ENCODE results near the gene MYRIP. TPM values are rescaled to one million over a fixed set of nuclear protein-coding genes. Genes with fewer than 3 reads are reported as not detected.

Gene MYRIP
- total RNA-seq, 3 donors from 2014 or later (not counting 1 experiment from before 2014, with no cell fraction given): not detected

DNA sequence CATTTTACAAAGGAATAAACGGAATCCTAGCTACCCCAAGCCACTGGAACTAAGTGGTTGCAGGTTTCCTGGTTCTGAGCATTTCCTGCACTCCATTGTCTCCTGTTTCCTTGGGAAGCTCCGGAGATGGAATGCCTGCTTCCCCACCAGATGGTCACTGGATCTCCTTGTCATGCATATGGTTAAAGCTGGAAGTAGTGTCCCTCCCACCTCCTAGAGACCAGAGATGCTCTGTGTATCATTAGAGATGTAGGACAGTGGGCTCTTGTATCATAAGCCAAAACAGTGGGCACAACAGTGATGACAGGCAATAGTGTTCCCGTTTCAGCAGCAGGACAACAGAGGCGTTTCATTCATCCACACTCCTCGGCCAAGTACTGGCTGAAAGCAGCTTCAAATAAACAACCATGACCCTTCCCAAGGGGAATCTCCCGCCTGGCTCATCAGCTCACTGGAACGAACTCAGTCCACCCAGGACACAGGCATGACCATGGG, 363.9 kb downstream of the MYRIP start:
- Histone ChIP-seq H3K4me1 (ENCODE audit: control insufficient read depth, insufficient read depth, low read length) (peaks cover 14% of the 10 kb centered on the region), H3K36me3 (ENCODE audit: control insufficient read depth, insufficient read depth, low read length) (no peaks in the 10 kb centered on the region), H3K27me3 (ENCODE audit: control insufficient read depth, insufficient read depth, low read length) (no peaks in the 10 kb centered on the region), H3K9me3 (ENCODE audit: control insufficient read depth, insufficient read depth, low read length) (no peaks in the 10 kb centered on the region), H3K4me3 (ENCODE audit: low read length) (no peak overlapping the region), H3K27ac (ENCODE audit: low read length) (no peak overlapping the region)
- no peak for DNase-seq
- no peak for TF ChIP-seq CTCF (IDR thresholded peaks at IDR 0.05)
- H3K27ac Mint-ChIP-seq: no peak overlapping the region
- ATAC-seq: no peak
- no peaks in the 10 kb centered on the region for H3K27me3 Mint-ChIP-seq (ENCODE audit: low read depth in 2 of 2)
- peaks cover 21 to 26% of the 10 kb centered on the region in 2 donors for H3K4me1 Mint-ChIP-seq
- H3K36me3 Mint-ChIP-seq: no peaks in the 10 kb centered on the region
- H3K4me3 Mint-ChIP-seq: no peak overlapping the region
- intact Hi-C loops (cut with micrococcal nuclease): no loop called here
- 87% methylated on average over 7 of the region's 7 CpGs for WGBS (ENCODE audit: insufficient coverage)
- H3K9me3 Mint-ChIP-seq: no peaks in the 10 kb centered on the region

- 81% methylated on average over 6 of the region's 6 CpGs for WGBS (ENCODE audit: insufficient coverage)
- Histone ChIP-seq H3K36me3 (ENCODE audit: control insufficient read depth, insufficient read depth, low read length) (no peaks in the 10 kb centered on the region), H3K9me3 (ENCODE audit: control insufficient read depth, insufficient read depth, low read length) (no peaks in the 10 kb centered on the region), H3K27ac (ENCODE audit: low read length) (no peak overlapping the region), H3K4me1 (ENCODE audit: control insufficient read depth, insufficient read depth, low read length) (no peaks in the 10 kb centered on the region), H3K27me3 (ENCODE audit: control insufficient read depth, insufficient read depth, low read length) (no peaks in the 10 kb centered on the region), H3K4me3 (ENCODE audit: low read length) (no peak overlapping the region)
- ATAC-seq: no peak
- no peak for DNase-seq
- no peak for TF ChIP-seq CTCF (IDR thresholded peaks at IDR 0.05)
- Mint-ChIP-seq H3K27ac (no peak overlapping the region), H3K27me3 (ENCODE audit: low read depth in 2 of 2) (no peaks in the 10 kb centered on the region), H3K36me3 (no peaks in the 10 kb centered on the region), H3K4me1 (peaks cover 0 to 5% of the 10 kb centered on the region in 2 donors), H3K4me3 (no peak overlapping the region), H3K9me3 (no peaks in the 10 kb centered on the region)
- intact Hi-C loops (cut with micrococcal nuclease): loop anchor here (2.0 kb wide), 2 partner anchors 471 to 729 kb away; no protein-coding TSS in a partner anchor
Observed at GRCh38 chr3:40178012-40178594, 368.7 kb downstream of the MYRIP start.

DNA sequence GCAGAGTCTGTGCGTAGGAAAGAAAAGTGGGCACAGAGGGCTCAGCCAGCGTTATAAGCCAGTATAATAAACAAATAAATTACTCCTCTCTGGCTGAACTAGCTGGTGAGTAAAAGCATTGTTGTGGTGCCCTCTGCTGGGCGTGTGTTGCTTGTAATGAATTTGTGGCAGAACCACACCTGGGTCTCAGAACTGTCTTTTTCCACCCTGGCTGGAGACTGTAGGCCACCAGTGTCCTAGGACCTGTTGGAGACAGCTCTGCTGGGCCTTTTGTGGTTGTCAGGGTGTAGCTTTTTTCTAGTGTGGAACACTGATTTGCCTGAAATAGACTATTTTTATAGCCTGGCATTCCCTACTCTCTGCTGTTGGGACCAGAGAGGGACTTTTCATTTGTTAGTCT, 369.6 kb downstream of the MYRIP start:
- DNase-seq: peak; percentile 31 to 63
- H3K27me3 ChIP-seq (ENCODE audit: control insufficient read depth, insufficient read depth, low read length): no peaks in the 10 kb centered on the region
- no peaks in the 10 kb centered on the region for H3K27me3 Mint-ChIP-seq (ENCODE audit: low read depth in 2 of 2)
- peak; percentile 65 for TF ChIP-seq CTCF (IDR thresholded peaks at IDR 0.05)
- 21% methylated on average over 2 of the region's 3 CpGs for WGBS (ENCODE audit: insufficient coverage)
- no peak overlapping the region for H3K27ac ChIP-seq (ENCODE audit: low read length)
- peaks cover 0 to 5% of the 10 kb centered on the region in 2 donors for H3K4me1 Mint-ChIP-seq
- no peaks in the 10 kb centered on the region for H3K36me3 ChIP-seq (ENCODE audit: control insufficient read depth, insufficient read depth, low read length)
- no peak overlapping the region for H3K27ac Mint-ChIP-seq
- H3K4me3 ChIP-seq (ENCODE audit: low read length): no peak overlapping the region
- intact Hi-C loops (cut with micrococcal nuclease): loop anchor here (2.0 kb wide), 2 partner anchors 472 to 730 kb away; no protein-coding TSS in a partner anchor
- no peaks in the 10 kb centered on the region for H3K4me1 ChIP-seq (ENCODE audit: control insufficient read depth, insufficient read depth, low read length)
- no peaks in the 10 kb centered on the region for H3K9me3 ChIP-seq (ENCODE audit: control insufficient read depth, insufficient read depth, low read length)
- no peak overlapping the region for H3K4me3 Mint-ChIP-seq
- H3K36me3 Mint-ChIP-seq: no peaks in the 10 kb centered on the region
- no peaks in the 10 kb centered on the region for H3K9me3 Mint-ChIP-seq
- ATAC-seq: peak in 1 of 3 donors; percentile 64

- TF ChIP-seq CTCF (IDR thresholded peaks at IDR 0.05): no peak
- H3K9me3 ChIP-seq (ENCODE audit: control insufficient read depth, insufficient read depth, low read length): no peaks in the 10 kb centered on the region
- intact Hi-C loops (cut with micrococcal nuclease): no loop called here
- H3K36me3 Mint-ChIP-seq: no peaks in the 10 kb centered on the region
- H3K4me1 ChIP-seq (ENCODE audit: control insufficient read depth, insufficient read depth, low read length): no peaks in the 10 kb centered on the region
- peaks cover 5 to 6% of the 10 kb centered on the region in 2 donors for H3K4me1 Mint-ChIP-seq
- H3K27me3 Mint-ChIP-seq (ENCODE audit: low read depth in 2 of 2): peaks cover 2 to 9% of the 10 kb centered on the region in 2 donors
- H3K4me3 ChIP-seq (ENCODE audit: low read length): no peak overlapping the region
- H3K4me3 Mint-ChIP-seq: no peak overlapping the region
- H3K9me3 Mint-ChIP-seq: no peaks in the 10 kb centered on the region
- DNase-seq (no peak), ATAC-seq (no peak)
- H3K27me3 ChIP-seq (ENCODE audit: control insufficient read depth, insufficient read depth, low read length): no peaks in the 10 kb centered on the region
- H3K27ac ChIP-seq (ENCODE audit: low read length): no peak overlapping the region
- H3K27ac Mint-ChIP-seq: no peak overlapping the region
- H3K36me3 ChIP-seq (ENCODE audit: control insufficient read depth, insufficient read depth, low read length): no peaks in the 10 kb centered on the region
- 94% methylated on average over 3 of the region's 3 CpGs for WGBS (ENCODE audit: insufficient coverage)
Observed at GRCh38 chr3:40181182-40181581, 371.8 kb downstream of the MYRIP start.
